Panc1 (cell line): ENCODE data around the gene NHSL1. TPM values are rescaled to one million over a fixed set of nuclear protein-coding genes. Genes with fewer than 3 reads are reported as not detected.
A peak's percentile ranks its signal among the peaks of the same experiment; 100 is the strongest.

Experiments
- ATAC-seq: fragments of 200-7000 bp; cut with Tn5 transposase; 2 replicates; pipeline ENCODE4 v1.9.1; 2020; ENCODE audit warnings: mild to moderate bottlenecking, moderate library complexity
- BruUV-seq: library from RNA; stranded (reverse); fragments of 400-500 nt; replicated peaks from 2 replicates; lab custom pipeline; 2021; lab: Mats Ljungman, UMichigan
- CTCF ChIA-PET: fragments of 300-600 bp; sonication (Branson Sonifier 250); formaldehyde crosslinking; loops from one replicate; lab custom pipeline; 2022; ENCODE audit warnings: antibody characterized with exemption; lab: Charles Lee
- POLR2A ChIA-PET: fragments of 300-600 bp; sonication (Branson Sonifier 250); formaldehyde crosslinking; loops from one replicate; lab custom pipeline; 2022; ENCODE audit warnings: antibody characterized with exemption; lab: Charles Lee
- DNase-seq: peaks from one replicate; pipeline ENCODE4 v3.0.0-alpha.2; 2010; ENCODE audit warnings: low read depth, low spot score
- H3K27ac ChIP-seq: 2 replicates; pipeline ENCODE4 v1.5.1; 2011; ENCODE audit warnings: mild to moderate bottlenecking, low read length, inconsistent platforms
- H3K27me3 ChIP-seq: fragments of 200-500 bp; sonication (Bioruptor generic); 2 replicates; pipeline ENCODE4 v1.6.0; 2014; ENCODE audit warnings: low read length, inconsistent platforms; ENCODE audit not compliant: control insufficient read depth, insufficient read depth
- H3K36me3 ChIP-seq: fragments of 200-500 bp; sonication (Bioruptor generic); 2 replicates; pipeline ENCODE4 v1.5.1; 2014; ENCODE audit warnings: inconsistent platforms, mild to moderate bottlenecking, low read length, moderate library complexity; ENCODE audit not compliant: control insufficient read depth, insufficient read depth
- H3K4me1 ChIP-seq: 2 replicates; pipeline ENCODE4 v1.5.1; 2011; ENCODE audit warnings: inconsistent platforms, mild to moderate bottlenecking, low read length, moderate library complexity; ENCODE audit not compliant: control insufficient read depth, insufficient read depth
- H3K4me3 ChIP-seq, 2 experiments: 2 replicates each; pipeline ENCODE4 v1.5.1; 2011 to 2012; ENCODE audit warnings: low read depth in 2 of 2, low read length in 2 of 2, mild to moderate bottlenecking in 2 of 2, inconsistent platforms in 1 of 2, moderate library complexity in 1 of 2
- H3K9me3 ChIP-seq: fragments of 200-500 bp; sonication (Bioruptor generic); 2 replicates; pipeline ENCODE4 v1.5.1; 2014; ENCODE audit warnings: low read depth, mild to moderate bottlenecking, inconsistent platforms, low read length, moderate library complexity; ENCODE audit not compliant: control insufficient read depth, insufficient read depth
- POLR2AphosphoS5 ChIP-seq: IDR thresholded peaks from 2 replicates; pipeline ENCODE4 v1.6.1; 2012; ENCODE audit warnings: mild to moderate bottlenecking, low read depth, low read length, moderate library complexity
- SIN3A ChIP-seq: IDR thresholded peaks from 2 replicates; pipeline ENCODE4 v1.6.1; 2012; ENCODE audit warnings: low read depth, mild to moderate bottlenecking, low read length, moderate library complexity, borderline replicate concordance; ENCODE audit not compliant: insufficient read depth
- TCF7L2 ChIP-seq: IDR thresholded peaks from 2 replicates; pipeline ENCODE4 v1.6.1; 2011; ENCODE audit warnings: mild to moderate bottlenecking, low read depth, low read length, inconsistent platforms
- in situ Hi-C: cut with HindIII; loops from 2 replicates; pipeline ENCODE4 v1.10.0; 2016; ENCODE audit warnings: low sequenced_read_pairs, low pct_unique_long_range_greater_than_20kb
- intact Hi-C: fragments of 100-400 bp; cut with micrococcal nuclease; formaldehyde crosslinking; loops from one replicate; pipeline ENCODE4 v1.10.0; 2022; ENCODE audit not compliant: unreplicated experiment
- total RNA-seq: library from RNA; stranded (reverse); gene quantifications from one replicate; pipeline ENCODE4 v1.2.1, GENCODE V29; 2021; ENCODE audit not compliant: unreplicated experiment
- TF ChIP-seq, protein P1 (sequence below): fragments of 450-650 bp; IDR thresholded peaks from 2 replicates; pipeline ENCODE4 v1.5.1; 2017; ENCODE audit warnings: mild to moderate bottlenecking
- TF ChIP-seq, protein P2 (sequence below), 2 experiments: IDR thresholded peaks; 2 replicates each; pipeline ENCODE4 v1.6.1; 2011 to 2012; ENCODE audit warnings: low read depth in 2 of 2, control low read depth in 1 of 2, low read length in 1 of 2, mild to moderate bottlenecking in 1 of 2, moderate library complexity in 1 of 2; ENCODE audit not compliant: insufficient read depth in 1 of 2

NHSL1 gene
- total RNA-seq, 1 experiment from 2014 or later = 20.6 TPM

DNA sequence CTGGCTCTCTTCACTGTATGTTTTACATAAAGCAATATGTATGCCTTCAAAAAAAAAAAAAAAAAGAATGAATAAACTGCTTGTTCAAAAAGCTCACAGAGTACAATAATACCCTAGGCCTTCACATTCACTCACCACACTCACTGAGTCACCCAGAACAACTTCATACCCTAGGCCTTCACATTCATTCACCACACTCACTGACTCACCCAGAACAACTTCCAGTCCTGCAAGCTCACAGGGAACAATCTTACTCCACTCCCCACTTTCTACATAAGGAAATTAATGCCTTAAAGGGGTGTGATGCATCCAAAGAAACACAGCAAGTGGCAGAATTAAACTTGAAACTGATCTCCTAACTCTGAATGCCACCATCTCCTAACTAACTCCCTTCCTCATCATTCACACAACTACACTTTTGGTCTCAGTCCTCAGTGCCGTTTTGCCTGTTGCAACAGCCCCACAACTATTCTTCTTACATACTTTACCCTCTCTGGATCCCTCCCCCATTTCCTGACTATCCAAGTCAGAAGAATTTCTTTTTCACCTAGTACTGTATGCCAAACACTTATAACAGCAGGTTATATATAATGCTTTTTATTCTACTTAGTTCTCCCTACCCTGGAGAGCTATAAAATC is 34.2 kb downstream of the NHSL1 start:
- peak; percentile 68 for ATAC-seq

GRCh38 chr6:138464085-138464484 is 35.2 kb downstream of the NHSL1 start:
- ChIA-PET CTCF (no interaction called here), POLR2A (interaction anchor here (0.7 kb wide), 1 partner anchor 285 kb away, joined by 4 read pairs; no protein-coding TSS in a partner anchor)
- DNase-seq (no peak), ATAC-seq (no peak)
- no peaks in the 10 kb centered on the region for H3K36me3 ChIP-seq
- no TSS peak for BruUV-seq
- H3K9me3 ChIP-seq = no peaks in the 10 kb centered on the region
- intact Hi-C loops = no loop called here
- no peaks in the 10 kb centered on the region for H3K27me3 ChIP-seq
- no peak for TF ChIP-seq SIN3A
- TF ChIP-seq, protein P1, sequence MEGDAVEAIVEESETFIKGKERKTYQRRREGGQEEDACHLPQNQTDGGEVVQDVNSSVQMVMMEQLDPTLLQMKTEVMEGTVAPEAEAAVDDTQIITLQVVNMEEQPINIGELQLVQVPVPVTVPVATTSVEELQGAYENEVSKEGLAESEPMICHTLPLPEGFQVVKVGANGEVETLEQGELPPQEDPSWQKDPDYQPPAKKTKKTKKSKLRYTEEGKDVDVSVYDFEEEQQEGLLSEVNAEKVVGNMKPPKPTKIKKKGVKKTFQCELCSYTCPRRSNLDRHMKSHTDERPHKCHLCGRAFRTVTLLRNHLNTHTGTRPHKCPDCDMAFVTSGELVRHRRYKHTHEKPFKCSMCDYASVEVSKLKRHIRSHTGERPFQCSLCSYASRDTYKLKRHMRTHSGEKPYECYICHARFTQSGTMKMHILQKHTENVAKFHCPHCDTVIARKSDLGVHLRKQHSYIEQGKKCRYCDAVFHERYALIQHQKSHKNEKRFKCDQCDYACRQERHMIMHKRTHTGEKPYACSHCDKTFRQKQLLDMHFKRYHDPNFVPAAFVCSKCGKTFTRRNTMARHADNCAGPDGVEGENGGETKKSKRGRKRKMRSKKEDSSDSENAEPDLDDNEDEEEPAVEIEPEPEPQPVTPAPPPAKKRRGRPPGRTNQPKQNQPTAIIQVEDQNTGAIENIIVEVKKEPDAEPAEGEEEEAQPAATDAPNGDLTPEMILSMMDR = no peak
- no peak for TF ChIP-seq TCF7L2
- TF ChIP-seq, protein P2, sequence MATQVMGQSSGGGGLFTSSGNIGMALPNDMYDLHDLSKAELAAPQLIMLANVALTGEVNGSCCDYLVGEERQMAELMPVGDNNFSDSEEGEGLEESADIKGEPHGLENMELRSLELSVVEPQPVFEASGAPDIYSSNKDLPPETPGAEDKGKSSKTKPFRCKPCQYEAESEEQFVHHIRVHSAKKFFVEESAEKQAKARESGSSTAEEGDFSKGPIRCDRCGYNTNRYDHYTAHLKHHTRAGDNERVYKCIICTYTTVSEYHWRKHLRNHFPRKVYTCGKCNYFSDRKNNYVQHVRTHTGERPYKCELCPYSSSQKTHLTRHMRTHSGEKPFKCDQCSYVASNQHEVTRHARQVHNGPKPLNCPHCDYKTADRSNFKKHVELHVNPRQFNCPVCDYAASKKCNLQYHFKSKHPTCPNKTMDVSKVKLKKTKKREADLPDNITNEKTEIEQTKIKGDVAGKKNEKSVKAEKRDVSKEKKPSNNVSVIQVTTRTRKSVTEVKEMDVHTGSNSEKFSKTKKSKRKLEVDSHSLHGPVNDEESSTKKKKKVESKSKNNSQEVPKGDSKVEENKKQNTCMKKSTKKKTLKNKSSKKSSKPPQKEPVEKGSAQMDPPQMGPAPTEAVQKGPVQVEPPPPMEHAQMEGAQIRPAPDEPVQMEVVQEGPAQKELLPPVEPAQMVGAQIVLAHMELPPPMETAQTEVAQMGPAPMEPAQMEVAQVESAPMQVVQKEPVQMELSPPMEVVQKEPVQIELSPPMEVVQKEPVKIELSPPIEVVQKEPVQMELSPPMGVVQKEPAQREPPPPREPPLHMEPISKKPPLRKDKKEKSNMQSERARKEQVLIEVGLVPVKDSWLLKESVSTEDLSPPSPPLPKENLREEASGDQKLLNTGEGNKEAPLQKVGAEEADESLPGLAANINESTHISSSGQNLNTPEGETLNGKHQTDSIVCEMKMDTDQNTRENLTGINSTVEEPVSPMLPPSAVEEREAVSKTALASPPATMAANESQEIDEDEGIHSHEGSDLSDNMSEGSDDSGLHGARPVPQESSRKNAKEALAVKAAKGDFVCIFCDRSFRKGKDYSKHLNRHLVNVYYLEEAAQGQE (IDR thresholded peaks at IDR 0.05; ENCODE audit: insufficient read depth in 1 of 2, low read depth in 2 of 2, low read length in 1 of 2) = no peak
- no peak for TF ChIP-seq POLR2AphosphoS5
- in situ Hi-C loops = no loop called here
- H3K4me1 ChIP-seq = peaks cover 8% of the 10 kb centered on the region; the same call in 1 of the 2 replicates
- H3K27ac ChIP-seq = no peak overlapping the region
- H3K4me3 ChIP-seq = no peak overlapping the region

More for the DNA sequence above, 34.2 kb downstream of the NHSL1 start:
- POLR2A ChIA-PET = interaction anchor here (0.6 kb wide), 1 partner anchor 794 kb away, joined by 3 read pairs; no protein-coding TSS in a partner anchor
- CTCF ChIA-PET = interaction anchor here (0.6 kb wide), 1 partner anchor 426 kb away, joined by 4 read pairs; no protein-coding TSS in a partner anchor
- in situ Hi-C loops (no loop called here), intact Hi-C loops (no loop called here)
- no TSS peak for BruUV-seq
- H3K9me3 ChIP-seq = no peaks in the 10 kb centered on the region
- no peak for TF ChIP-seq POLR2AphosphoS5
- TF ChIP-seq, protein P1 = no peak
- no peak for TF ChIP-seq TCF7L2
- TF ChIP-seq SIN3A = no peak
- TF ChIP-seq, protein P2 (IDR thresholded peaks at IDR 0.05; ENCODE audit: insufficient read depth in 1 of 2, low read depth in 2 of 2, low read length in 1 of 2) = no peak
- DNase-seq = peak; percentile 84
- no peak overlapping the region for H3K4me3 ChIP-seq
- H3K36me3 ChIP-seq = no peaks in the 10 kb centered on the region
- peaks cover 8% of the 10 kb centered on the region; the same call in 1 of the 2 replicates for H3K4me1 ChIP-seq
- H3K27ac ChIP-seq = no peak overlapping the region
- no peaks in the 10 kb centered on the region for H3K27me3 ChIP-seq
